HepG2 (cell line): ENCODE measurements around the gene IMPACT. TPM values are rescaled to one million over a fixed set of nuclear protein-coding genes. Genes with fewer than 3 reads are reported as not detected.

ENCODE experiments used
- ARID5B ChIP-seq: IDR thresholded peaks from 2 replicates; pipeline ENCODE4 v1.4.0; 2020; ENCODE audit warnings: mild to moderate bottlenecking, missing genetic modification reagents
- FOXA1 ChIP-seq, 2 experiments: fragments of 450-650 bp in 1 of 2; sonication (generic) in 1 of 2; formaldehyde crosslinking in 1 of 2; IDR thresholded peaks; 2 replicates each; pipeline versions ENCODE4 v1.4.0 to v1.6.1; 2016 to 2020; ENCODE audit warnings: missing genetic modification reagents in 1 of 2
- HOXA9 ChIP-seq: sonication (generic); formaldehyde crosslinking; IDR thresholded peaks from 2 replicates; pipeline ENCODE4 v1.8.1; 2022; ENCODE audit warnings: missing genetic modification reagents, mild to moderate bottlenecking, moderate library complexity, borderline replicate concordance
- KDM1A ChIP-seq: IDR thresholded peaks from 2 replicates; pipeline ENCODE4 v1.6.1; 2016; ENCODE audit warnings: missing compliant biosample characterization
- NR2F1 ChIP-seq, 2 experiments: fragments of 450-650 bp in 1 of 2; formaldehyde crosslinking in 1 of 2; IDR thresholded peaks; 2 replicates each; pipeline versions ENCODE4 v1.5.0 to v1.6.1; 2016 to 2020; ENCODE audit warnings: mild to moderate bottlenecking in 1 of 2, missing compliant biosample characterization in 1 of 2, missing genetic modification reagents in 1 of 2, moderate library complexity in 1 of 2
- PHF8 ChIP-seq: sonication (generic); formaldehyde crosslinking; IDR thresholded peaks from 2 replicates; pipeline ENCODE4 v1.5.0; 2020; ENCODE audit warnings: missing genetic modification reagents
- PITX1 ChIP-seq: sonication (generic); formaldehyde crosslinking; IDR thresholded peaks from 2 replicates; pipeline ENCODE4 v1.5.1; 2020; ENCODE audit warnings: mild to moderate bottlenecking, missing genetic modification reagents
- PRDM15 ChIP-seq: sonication (generic); formaldehyde crosslinking; IDR thresholded peaks from 2 replicates; pipeline ENCODE4 v1.4.0; 2020; ENCODE audit warnings: missing genetic modification reagents
- SMAD1 ChIP-seq: sonication (generic); formaldehyde crosslinking; IDR thresholded peaks from 2 replicates; pipeline ENCODE4 v1.4.0; 2020; ENCODE audit warnings: missing genetic modification reagents, low read depth, mild to moderate bottlenecking, borderline replicate concordance
- SP4 ChIP-seq: sonication (generic); formaldehyde crosslinking; IDR thresholded peaks from 2 replicates; pipeline ENCODE4 v1.8.1; 2023; ENCODE audit warnings: mild to moderate bottlenecking, missing genetic modification reagents
- SSRP1 ChIP-seq: IDR thresholded peaks from 2 replicates; pipeline ENCODE4 v1.6.1; 2016; ENCODE audit warnings: control low read depth
- TERF1 ChIP-seq: sonication (generic); formaldehyde crosslinking; IDR thresholded peaks from 2 replicates; pipeline ENCODE4 v1.8.0; 2022; ENCODE audit warnings: mild to moderate bottlenecking, missing genetic modification reagents, moderate library complexity
- ZNF24 ChIP-seq: fragments of 450-650 bp; IDR thresholded peaks from 2 replicates; pipeline ENCODE4 v1.6.1; 2017; ENCODE audit warnings: antibody characterized with exemption, mild to moderate bottlenecking
- ZNF263 ChIP-seq: sonication (generic); formaldehyde crosslinking; IDR thresholded peaks from 2 replicates; pipeline ENCODE4 v1.4.0; 2020; ENCODE audit warnings: missing genetic modification reagents
- ZNF343 ChIP-seq: sonication (generic); formaldehyde crosslinking; IDR thresholded peaks from 2 replicates; pipeline ENCODE4 v1.4.0; 2020; ENCODE audit warnings: mild to moderate bottlenecking, missing genetic modification reagents
- ZNF350 ChIP-seq: sonication (generic); formaldehyde crosslinking; IDR thresholded peaks from 2 replicates; pipeline ENCODE4 v1.4.0; 2020; ENCODE audit warnings: mild to moderate bottlenecking, low read depth, missing genetic modification reagents, borderline replicate concordance
- ZNF558 ChIP-seq: sonication (generic); formaldehyde crosslinking; IDR thresholded peaks from 2 replicates; pipeline ENCODE4 v1.9.0; 2022; ENCODE audit warnings: mild to moderate bottlenecking, missing genetic modification reagents, borderline replicate concordance
- ZNF674 ChIP-seq: sonication (generic); formaldehyde crosslinking; IDR thresholded peaks from 2 replicates; pipeline ENCODE4 v1.5.0; 2020; ENCODE audit warnings: low read depth, mild to moderate bottlenecking, missing genetic modification reagents
- ZSCAN21 ChIP-seq: sonication (generic); formaldehyde crosslinking; IDR thresholded peaks from 2 replicates; pipeline ENCODE4 v1.8.0; 2022; ENCODE audit warnings: mild to moderate bottlenecking, missing genetic modification reagents, moderate library complexity, borderline replicate concordance
- ZSCAN9 ChIP-seq: IDR thresholded peaks from 2 replicates; pipeline ENCODE4 v1.6.1; 2016; ENCODE audit warnings: borderline replicate concordance
- polyA plus RNA-seq, 8 experiments: library from polyadenylated mRNA; depleted of rRNA in 3 of 8; stranded (reverse) in 7 of 8; unstranded in 1 of 8; fragments of >200 nt; fragmentation: Illumina TruSeq in 4 of 8; extraction: Trizol in 4 of 8; gene quantifications; 2 replicates each; pipeline versions ENCODE4 v1.2.1 to v1.2.3, GENCODE V29; 2011 to 2016; ENCODE audit warnings: low read depth in 4 of 8, missing spikeins in 1 of 8, mixed read lengths in 1 of 8; ENCODE audit not compliant: insufficient read depth in 1 of 8
- total RNA-seq, 5 experiments: library from RNA; depleted of rRNA; stranded (reverse); fragments of >200 nt; fragmentation: Illumina TruSeq; extraction: Trizol; gene quantifications; 2 replicates each; pipeline ENCODE4 v1.2.3, GENCODE V29; 2016; ENCODE audit warnings: low read depth in 1 of 5

The IMPACT gene
- total and polyA plus RNA-seq, 2 of the 13 experiments (the other 11 are each of a cell fraction or from before 2014, with no cell fraction given) = 5.0 to 7.7 TPM

GRCh38 chr18:24426398-24427294, at the start of gene IMPACT (continued):
- TF ChIP-seq ARID5B (CRISPR knock-in tag) = no peak
- 0 out of 4 replicates have a peak, but pooled peaks of 1 of the 2 experiments have one; percentile 21 for TF ChIP-seq NR2F1 (CRISPR knock-in tag; IDR thresholded peaks at IDR 0.05)
- 0 out of 2 replicates have a peak, but pooled peaks have one; percentile 63 for TF ChIP-seq ZNF343
- peak; percentile 79; the same call in 1 of the 2 replicates for TF ChIP-seq ZSCAN21 (CRISPR knock-in tag)
- TF ChIP-seq ZSCAN9 (CRISPR knock-in tag) = no peak
- TF ChIP-seq ZNF263 (CRISPR knock-in tag) = peak; percentile 12; the same call in 1 of the 2 replicates
- no peak for TF ChIP-seq PITX1
- no peak for TF ChIP-seq TERF1
- TF ChIP-seq ZNF558 (CRISPR knock-in tag) = peak; percentile 89; the same call in 1 of the 2 replicates
- peak; percentile 72 for TF ChIP-seq PHF8 (CRISPR knock-in tag)
- no peak for TF ChIP-seq ZNF24
- TF ChIP-seq FOXA1 (IDR thresholded peaks at IDR 0.05) = no peak
- TF ChIP-seq FOXA1 (CRISPR knock-in tag; IDR thresholded peaks at IDR 0.05) = no peak
- TF ChIP-seq HOXA9 (CRISPR knock-in tag) = no peak
- TF ChIP-seq SMAD1 (CRISPR knock-in tag) = no peak
- TF ChIP-seq PRDM15 (CRISPR knock-in tag) = 0 out of 2 replicates have a peak, but pooled peaks have one; percentile 13
- TF ChIP-seq SSRP1 (CRISPR knock-in tag) = no peak
- TF ChIP-seq ZNF350 (CRISPR knock-in tag) = no peak
- TF ChIP-seq SP4 (CRISPR knock-in tag) = peak; percentile 69; the same call in 1 of the 2 replicates
- no peak for TF ChIP-seq KDM1A (CRISPR knock-in tag)
- no peak for TF ChIP-seq ZNF674 (CRISPR knock-in tag)
